NCI-H446 treated with DMSO at 0.1 percent for 48 hours (cell line): ENCODE data around the gene PRSS56.

Experiments used
- DNase-seq: peaks from one replicate; lab custom pipeline; 2025; lab: John Stamatoyannopoulos, UW

PRSS56 gene

GRCh38 chr2:232502511-232502910 is 17.7 kb upstream of the PRSS56 start:
- no peak for DNase-seq

DNA sequence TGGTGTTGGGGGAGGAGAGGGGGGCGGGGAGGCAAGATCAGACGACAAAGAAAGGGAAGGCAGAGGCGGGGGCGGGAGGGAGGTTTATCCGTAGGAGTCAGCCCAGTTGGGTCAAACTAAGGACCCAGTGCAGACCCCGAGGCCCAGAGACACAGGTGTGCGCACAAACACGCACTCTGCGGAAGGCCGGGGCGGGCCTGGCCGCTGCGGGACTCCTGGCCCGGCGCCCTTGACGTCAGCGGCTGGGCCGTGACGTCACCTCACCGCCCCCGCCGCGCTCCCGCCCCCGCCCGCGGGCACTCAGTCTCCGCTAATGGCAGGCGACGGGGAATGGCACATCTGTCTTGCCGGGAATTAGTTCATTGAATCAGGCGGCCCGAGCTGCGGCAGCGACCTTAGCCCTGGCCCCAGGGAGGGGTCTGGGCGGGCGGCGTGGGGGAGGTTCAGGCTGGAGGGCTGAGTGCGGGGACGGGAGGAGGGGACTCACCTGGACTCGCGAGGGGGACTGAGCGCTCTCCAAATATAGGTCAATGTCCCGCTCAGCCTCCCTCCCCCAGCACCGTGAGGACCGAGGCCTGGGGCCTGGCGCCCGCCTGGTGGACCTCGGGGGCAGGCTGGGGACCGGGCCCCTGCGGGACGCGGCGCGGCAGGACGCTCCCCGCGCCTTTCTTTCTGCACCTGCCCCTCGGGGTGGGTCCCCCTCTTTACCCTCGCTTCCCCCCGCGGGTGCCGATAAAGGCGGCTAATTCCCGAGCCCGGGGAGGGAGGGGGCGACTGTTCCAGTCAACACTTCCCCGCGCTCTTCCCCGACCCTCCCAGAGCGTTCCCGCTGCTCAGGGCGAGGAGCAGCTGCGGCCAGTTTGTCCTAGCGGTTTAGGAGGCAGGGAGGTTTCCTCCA is 17.0 kb upstream of the PRSS56 start:
- no peak for DNase-seq

GRCh38 chr2:232503809-232504323 is 16.3 kb upstream of the PRSS56 start:
- no peak for DNase-seq

DNA sequence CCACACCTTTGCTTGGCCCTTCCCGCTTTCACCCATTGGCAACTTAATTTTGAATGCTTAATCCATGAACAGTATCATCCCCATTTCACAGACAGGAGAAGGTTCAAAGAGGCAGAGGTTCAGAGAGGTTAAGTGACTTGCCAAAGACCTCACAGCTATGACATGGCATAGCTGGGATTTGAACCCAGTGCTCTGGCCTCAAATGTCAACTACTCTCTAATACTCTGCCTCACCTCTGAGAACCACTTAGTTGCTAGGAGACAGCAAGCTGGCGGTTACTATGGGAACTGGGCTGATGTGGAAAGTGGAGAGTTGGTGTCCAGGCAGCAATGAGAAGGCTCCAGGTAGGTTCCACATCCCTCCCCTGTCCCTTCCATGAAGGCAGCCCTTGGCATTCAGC is 15.8 kb upstream of the PRSS56 start:
- DNase-seq = no peak

DNA sequence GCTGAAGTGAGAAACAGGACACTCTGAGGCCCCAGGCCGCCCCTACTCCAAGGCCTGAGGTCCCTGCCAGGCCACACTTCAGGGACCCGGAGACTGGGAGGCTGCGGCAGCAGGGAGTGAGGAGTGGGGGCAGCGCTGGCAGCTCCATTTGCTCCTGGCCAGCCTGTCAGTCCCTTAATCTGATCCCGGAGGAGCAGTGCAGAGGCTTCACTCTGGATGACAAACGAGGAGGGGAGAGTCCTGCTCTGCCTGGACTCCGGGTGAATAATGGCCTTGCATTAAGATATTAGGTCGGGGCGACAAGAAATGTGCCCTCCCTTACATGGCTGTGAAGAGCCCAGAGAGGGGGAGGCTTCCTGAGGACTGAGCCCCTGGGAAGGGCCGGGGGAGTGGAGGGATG is 14.3 kb upstream of the PRSS56 start:
- no peak for DNase-seq

DNA sequence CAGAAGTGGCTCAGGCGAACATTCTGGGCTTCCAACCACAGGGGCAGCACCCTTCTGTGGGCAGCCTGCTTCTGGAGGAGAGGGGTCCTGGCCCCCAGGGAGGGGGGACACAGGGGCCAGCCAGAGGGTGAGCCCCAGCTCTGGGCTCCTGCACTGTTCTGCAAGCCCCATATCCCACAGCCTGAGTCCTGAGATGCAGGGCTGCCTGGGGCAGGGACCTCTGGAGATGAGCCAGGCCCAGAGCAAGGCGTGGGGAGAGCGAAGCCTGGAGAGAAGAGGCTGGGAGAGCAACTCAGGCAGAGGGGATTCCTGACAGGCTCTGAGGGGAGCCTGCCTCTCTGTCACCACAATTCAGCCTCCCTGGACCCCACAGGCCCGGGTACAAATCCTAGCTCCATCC is 13.5 kb upstream of the PRSS56 start:
- DNase-seq = no peak

GRCh38 chr2:232508251-232508650 is 11.9 kb upstream of the PRSS56 start:
- no peak for DNase-seq

GRCh38 chr2:232511336-232511890 is 8.8 kb upstream of the PRSS56 start:
- DNase-seq = no peak

DNA sequence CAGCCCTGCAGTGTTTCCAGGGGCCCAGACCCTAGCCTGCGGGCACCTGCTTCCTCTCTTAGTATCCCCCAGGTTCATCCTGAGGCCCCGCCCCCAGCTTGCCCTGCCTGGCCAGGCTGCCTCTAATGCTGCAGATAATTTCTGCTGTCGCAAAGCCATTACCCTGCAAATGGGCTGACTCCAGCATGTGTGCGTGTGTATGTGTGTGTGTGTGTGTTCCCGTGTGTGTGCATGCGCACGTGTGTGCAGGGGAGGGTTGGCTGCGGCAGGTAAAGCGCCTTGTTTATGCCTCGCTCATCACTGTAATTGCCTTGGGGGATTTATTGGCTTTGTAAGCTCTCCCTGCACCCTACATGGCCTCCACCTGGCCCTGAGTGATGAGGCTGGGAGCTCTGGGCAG is 7.6 kb upstream of the PRSS56 start:
- no peak for DNase-seq

- no peak for DNase-seq
Measured at GRCh38 chr2:232513353-232513752, 6.8 kb upstream of the PRSS56 start.

GRCh38 chr2:232515639-232516038 is 4.5 kb upstream of the PRSS56 start:
- no peak for DNase-seq

DNA sequence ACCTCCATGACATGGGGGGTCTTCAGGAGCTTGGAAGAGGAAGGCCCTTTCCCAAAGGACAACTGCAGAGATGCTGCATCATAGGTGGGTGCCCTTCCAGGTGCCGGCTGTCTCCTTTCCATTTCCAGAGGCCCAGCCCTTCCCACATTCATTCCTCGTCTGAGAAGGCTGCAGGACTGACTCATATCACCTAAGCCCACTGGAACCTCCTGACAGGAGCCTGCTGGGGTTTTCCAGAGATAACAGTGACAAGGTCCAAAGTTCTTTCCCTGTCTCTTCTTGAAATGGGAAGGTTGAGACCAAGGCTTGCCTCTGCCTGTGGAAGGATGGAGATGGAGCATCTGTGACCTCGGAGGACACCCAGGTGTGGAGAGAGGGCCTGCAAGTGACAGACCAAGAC is 3.6 kb upstream of the PRSS56 start:
- no peak for DNase-seq

DNA sequence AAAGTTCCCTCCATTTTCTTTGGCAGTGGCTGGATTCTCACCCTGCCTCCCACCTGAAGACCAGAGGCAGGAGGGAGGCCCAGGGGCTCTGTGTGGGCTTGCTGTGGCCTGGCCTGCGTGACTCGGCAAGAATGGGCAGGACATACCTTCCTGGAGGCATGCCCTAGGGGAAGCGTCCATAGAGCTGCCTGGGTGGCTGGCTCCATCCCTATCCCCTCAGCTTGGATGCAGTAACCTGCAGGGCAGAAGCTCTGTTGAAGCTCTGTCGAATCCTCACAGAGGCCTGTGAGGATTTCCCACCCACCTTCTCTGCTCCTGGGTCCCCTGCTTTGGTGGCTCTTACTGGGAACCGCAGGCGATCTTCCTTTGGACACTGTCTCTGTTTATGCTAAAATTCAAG is 1.3 kb upstream of the PRSS56 start:
- DNase-seq = no peak

DNA sequence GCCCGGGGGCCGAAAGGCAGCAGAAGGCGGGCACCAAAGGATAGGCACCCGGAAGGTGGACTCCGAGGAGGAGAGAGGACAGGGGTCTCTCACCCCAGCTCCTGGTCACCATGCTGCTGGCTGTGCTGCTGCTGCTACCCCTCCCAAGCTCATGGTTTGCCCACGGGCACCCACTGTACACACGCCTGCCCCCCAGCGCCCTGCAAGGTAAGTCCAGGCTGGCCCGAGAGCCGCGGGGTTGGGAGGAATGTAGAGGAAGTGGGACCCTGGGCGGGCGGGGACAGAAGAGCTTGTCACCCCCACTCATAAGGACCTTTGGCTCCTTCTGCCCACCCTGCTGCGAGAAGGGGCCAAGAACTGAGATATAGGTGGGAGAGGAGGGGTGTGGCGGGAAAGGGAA is 301 bp downstream of the PRSS56 start:
- DNase-seq = no peak

GRCh38 chr2:232521098-232521497 is 910 bp downstream of the PRSS56 start:
- no peak for DNase-seq

- DNase-seq = no peak
Measured at GRCh38 chr2:232521959-232522622, 1.9 kb downstream of the PRSS56 start.

GRCh38 chr2:232522623-232523401 is 2.6 kb downstream of the PRSS56 start:
- no peak for DNase-seq

DNA sequence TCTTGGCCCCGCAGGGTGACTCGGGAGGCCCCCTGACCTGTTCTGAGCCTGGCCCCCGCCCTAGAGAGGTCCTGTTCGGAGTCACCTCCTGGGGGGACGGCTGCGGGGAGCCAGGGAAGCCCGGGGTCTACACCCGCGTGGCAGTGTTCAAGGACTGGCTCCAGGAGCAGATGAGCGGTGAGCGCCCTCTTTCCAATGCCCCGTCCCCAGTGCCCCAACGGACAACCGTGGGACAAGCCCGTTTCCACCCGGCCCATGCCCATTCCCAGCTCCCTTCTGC is 3.2 kb downstream of the PRSS56 start:
- DNase-seq = no peak

DNA sequence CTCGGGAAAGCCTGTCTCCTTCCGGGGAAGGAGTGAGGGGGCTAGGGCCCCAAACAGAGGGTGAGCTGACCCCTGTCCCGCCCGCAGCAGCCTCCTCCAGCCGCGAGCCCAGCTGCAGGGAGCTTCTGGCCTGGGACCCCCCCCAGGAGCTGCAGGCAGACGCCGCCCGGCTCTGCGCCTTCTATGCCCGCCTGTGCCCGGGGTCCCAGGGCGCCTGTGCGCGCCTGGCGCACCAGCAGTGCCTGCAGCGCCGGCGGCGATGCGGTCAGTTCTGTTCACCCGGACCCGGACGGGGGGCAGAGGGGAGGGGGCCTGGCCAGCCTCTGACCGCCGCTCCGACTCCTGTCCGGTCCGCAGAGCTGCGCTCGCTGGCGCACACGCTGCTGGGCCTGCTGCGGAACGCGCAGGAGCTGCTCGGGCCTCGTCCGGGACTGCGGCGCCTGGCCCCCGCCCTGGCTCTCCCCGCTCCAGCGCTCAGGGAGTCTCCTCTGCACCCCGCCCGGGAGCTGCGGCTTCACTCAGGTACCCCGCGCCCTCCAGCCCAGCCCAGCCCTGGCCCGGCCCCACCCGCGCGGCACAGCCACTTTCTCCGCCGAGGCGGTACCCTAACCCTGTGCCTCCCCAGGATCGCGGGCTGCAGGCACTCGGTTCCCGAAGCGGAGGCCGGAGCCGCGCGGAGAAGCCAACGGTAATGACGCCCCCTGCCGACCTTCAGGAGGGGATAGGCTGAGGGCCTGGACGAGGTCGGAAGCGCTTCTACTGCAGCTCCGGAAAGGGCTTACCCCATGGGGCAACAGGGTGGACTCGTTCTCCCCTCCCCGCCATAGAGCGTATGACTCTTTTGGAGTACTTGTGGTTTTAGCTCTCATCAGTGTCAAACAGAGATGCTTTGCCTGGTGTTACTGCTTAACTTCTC is 3.8 kb downstream of the PRSS56 start:
- no peak for DNase-seq

DNA sequence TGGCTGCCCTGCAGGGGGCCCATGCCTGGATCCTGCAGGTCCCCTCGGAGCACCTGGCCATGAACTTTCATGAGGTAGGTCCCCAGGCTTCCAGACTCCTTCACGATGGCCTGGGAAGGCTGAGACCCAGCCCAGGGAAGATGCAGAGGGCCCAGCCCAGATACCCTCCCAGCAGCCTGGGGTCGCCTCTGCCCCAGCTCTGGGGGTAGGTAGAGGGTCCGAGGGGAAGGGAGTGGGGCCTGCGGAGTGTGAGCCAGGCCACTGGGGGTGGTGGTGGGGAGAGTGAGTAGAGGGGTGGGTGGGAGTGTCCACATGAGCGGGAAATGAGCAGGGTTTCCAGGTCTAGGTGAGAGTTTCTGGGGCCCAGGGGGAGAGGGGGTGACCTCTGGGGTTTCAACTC is 4.6 kb downstream of the PRSS56 start:
- no peak for DNase-seq

DNA sequence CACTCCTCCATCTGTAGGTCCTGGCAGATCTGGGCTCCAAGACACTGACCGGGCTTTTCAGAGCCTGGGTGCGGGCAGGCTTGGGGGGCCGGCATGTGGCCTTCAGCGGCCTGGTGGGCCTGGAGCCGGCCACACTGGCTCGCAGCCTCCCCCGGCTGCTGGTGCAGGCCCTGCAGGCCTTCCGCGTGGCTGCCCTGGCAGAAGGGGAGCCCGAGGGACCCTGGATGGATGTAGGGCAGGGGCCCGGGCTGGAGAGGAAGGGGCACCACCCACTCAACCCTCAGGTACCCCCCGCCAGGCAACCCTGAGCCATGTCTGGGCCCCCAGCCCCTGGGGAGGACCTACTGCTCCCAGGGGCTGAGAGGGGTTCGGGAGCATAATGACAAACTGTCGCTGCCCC is 5.0 kb downstream of the PRSS56 start:
- DNase-seq = no peak
